GM12878 (cell line): ENCODE measurements around the gene DQX1. TPM values are rescaled to one million over a fixed set of nuclear protein-coding genes. Genes with fewer than 3 reads are reported as not detected.

Experiments
- ATF7 ChIP-seq: fragments of 450-650 bp; IDR thresholded peaks from 2 replicates; pipeline ENCODE4 v1.6.1; 2016; ENCODE audit warnings: low read depth, mild to moderate bottlenecking
- CREB1 ChIP-seq: IDR thresholded peaks from 2 replicates; pipeline ENCODE4 v1.6.1; 2012; ENCODE audit warnings: low read depth, mild to moderate bottlenecking, inconsistent platforms
- E2F4 ChIP-seq: IDR thresholded peaks from 2 replicates; pipeline ENCODE4 v1.6.1; 2012; ENCODE audit warnings: low read depth, low read length, improper control_type of control experiment
- IRF4 ChIP-seq: IDR thresholded peaks from 2 replicates; pipeline ENCODE4 v1.6.1; 2011; ENCODE audit warnings: low read depth, low read length
- MEF2B ChIP-seq: fragments of 450-650 bp; IDR thresholded peaks from 2 replicates; pipeline ENCODE4 v1.6.1; 2018; ENCODE audit warnings: mild to moderate bottlenecking, moderate library complexity; ENCODE audit not compliant: partially characterized antibody, poor library complexity, severe bottlenecking
- NBN ChIP-seq: fragments of 450-650 bp; IDR thresholded peaks from 2 replicates; pipeline ENCODE4 v1.6.1; 2016
- RAD51 ChIP-seq: fragments of 450-650 bp; IDR thresholded peaks from 2 replicates; pipeline ENCODE4 v1.6.1; 2016; ENCODE audit warnings: moderate library complexity, mild to moderate bottlenecking, inconsistent platforms
- SMAD1 ChIP-seq: fragments of 450-650 bp; IDR thresholded peaks from 2 replicates; pipeline ENCODE4 v1.6.1; 2018; ENCODE audit warnings: mild to moderate bottlenecking, low read depth; ENCODE audit not compliant: partially characterized antibody
- SP1 ChIP-seq: IDR thresholded peaks from one replicate; pipeline ENCODE4 v1.6.1; 2011; ENCODE audit warnings: low read depth, low read length
- SUPT20H ChIP-seq: IDR thresholded peaks from 2 replicates; pipeline ENCODE4 v1.6.1; 2011; ENCODE audit warnings: low read depth, mild to moderate bottlenecking, low read length, moderate library complexity, borderline replicate concordance; ENCODE audit not compliant: control insufficient read depth
- TCF3 ChIP-seq: IDR thresholded peaks from 2 replicates; pipeline ENCODE4 v1.6.1; 2012; ENCODE audit warnings: low read depth, mild to moderate bottlenecking, low read length, borderline replicate concordance; ENCODE audit not compliant: insufficient read depth
- TCF7 ChIP-seq: IDR thresholded peaks from 2 replicates; pipeline ENCODE4 v1.6.1; 2014; ENCODE audit warnings: antibody characterized with exemption, borderline replicate concordance
- ZBTB40 ChIP-seq: fragments of 450-650 bp; IDR thresholded peaks from 2 replicates; pipeline ENCODE4 v1.6.1; 2016; ENCODE audit warnings: mild to moderate bottlenecking, moderate library complexity, borderline replicate concordance
- polyA plus RNA-seq, 11 experiments: library from polyadenylated mRNA; depleted of rRNA in 4 of 11; unstranded in 6 of 11; stranded (reverse) in 5 of 11; fragments of >200 nt; fragmentation: Nextera tagmentation in 4 of 11; fragmentation: Illumina TruSeq in 1 of 11; extraction: Ambion mirVana in 4 of 11; extraction: Trizol in 1 of 11; gene quantifications; 1 replicate in 1 of 11; 2 replicates in 10 of 11; pipeline versions ENCODE4 v1.2.1 to v1.2.3, GENCODE V29; 2011 to 2016; ENCODE audit warnings: inconsistent platforms in 2 of 11, missing spikeins in 2 of 11, low read depth in 1 of 11
- total RNA-seq, 4 experiments: library from RNA; depleted of rRNA in 3 of 4; stranded (reverse); fragments of >200 nt in 3 of 4; fragmentation: Illumina TruSeq in 1 of 4; extraction: Trizol in 1 of 4; gene quantifications; 2 replicates each; pipeline versions ENCODE4 v1.2.1 to v1.2.3, GENCODE V29; 2013 to 2021

The DQX1 gene
- total and polyA plus RNA-seq, 10 of the 15 experiments (the other 5 are each of a cell fraction or from before 2014, with no cell fraction given): 0.34 to 2.1 (median 0.86) TPM

- TF ChIP-seq ZBTB40 (no peak), SUPT20H (no peak), ATF7 (no peak), RAD51 (no peak), NBN (no peak), MEF2B (no peak), IRF4 (no peak), CREB1 (no peak), SP1 (no peak), TCF3 (no peak), SMAD1 (no peak), E2F4 (no peak), TCF7 (no peak)
Measured at GRCh38 chr2:74527741-74528140, 1.7 kb upstream of the DQX1 start (continued).
